DMS114 treated with DMSO at 0.1 percent for 48 hours (cell line): ENCODE results near the gene MICA.
"Not testable (repeated sequence)": the region's sequence is repeated elsewhere in the genome, so short reads cannot be mapped to it uniquely, and the experiment has no call there.

ENCODE experiments used
- DNase-seq: peaks from one replicate; lab custom pipeline; 2025; ENCODE audit not compliant: unreplicated experiment; lab: John Stamatoyannopoulos, UW

MICA gene

DNA sequence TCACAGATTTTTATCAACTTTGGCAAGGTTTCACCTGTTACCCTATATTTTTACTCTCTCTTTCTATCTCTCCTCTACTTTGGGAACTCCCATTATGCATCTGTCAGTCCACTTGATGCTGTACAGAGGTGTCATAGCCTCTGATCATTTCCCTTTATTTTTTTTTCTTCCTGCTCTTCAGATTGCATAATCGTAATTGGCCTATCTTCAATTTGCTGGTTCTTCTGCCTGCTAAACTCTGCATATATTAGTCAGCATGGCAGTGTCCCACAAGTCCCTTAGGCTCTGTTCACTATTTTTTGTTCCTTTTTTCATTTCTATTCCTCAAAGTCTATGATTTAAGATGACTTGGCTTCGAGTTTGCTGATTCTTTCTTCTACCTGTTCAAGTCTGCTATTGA is 49.9 kb downstream of the MICA start:
- no peak for DNase-seq

GRCh38 chr6:31459864-31460263 is 56.5 kb downstream of the MICA start:
- not testable (repeated sequence) for DNase-seq

DNA sequence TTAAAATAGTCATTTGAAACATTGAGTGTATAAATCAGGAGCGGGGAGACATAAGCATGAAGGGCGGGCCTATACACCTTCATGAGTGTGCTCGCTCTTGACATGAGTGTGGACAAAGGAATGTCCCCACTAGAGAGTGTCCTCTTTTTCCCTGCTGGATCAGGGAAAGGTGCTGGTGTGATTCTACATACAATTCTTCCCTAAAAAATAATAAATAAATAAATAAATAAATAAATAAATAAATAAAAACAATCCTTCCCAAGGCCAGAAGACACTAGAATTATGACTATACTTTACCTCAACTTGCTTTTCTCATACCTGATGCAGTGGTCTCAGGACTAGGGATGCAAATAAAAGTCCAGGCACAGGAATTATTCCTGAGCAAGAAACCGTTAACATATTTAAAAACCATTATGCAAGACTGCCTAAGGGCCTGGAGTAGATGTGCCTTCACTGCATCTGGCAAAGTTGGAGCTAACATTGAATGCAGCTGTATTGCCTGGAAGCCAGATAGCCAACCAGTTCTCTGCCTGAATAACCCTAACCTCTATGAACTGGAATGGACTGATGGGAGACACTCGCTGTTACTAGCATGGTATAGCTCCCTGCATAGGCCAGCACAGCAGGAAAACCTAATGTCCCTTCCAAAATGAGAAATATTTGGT is 57.1 kb downstream of the MICA start:
- DNase-seq, result no peak

- no peak for DNase-seq
These were observed 58.9 kb downstream of the MICA start for GRCh38 chr6:31462026-31462963.

GRCh38 chr6:31462964-31463870 is 59.8 kb downstream of the MICA start:
- no peak for DNase-seq

DNA sequence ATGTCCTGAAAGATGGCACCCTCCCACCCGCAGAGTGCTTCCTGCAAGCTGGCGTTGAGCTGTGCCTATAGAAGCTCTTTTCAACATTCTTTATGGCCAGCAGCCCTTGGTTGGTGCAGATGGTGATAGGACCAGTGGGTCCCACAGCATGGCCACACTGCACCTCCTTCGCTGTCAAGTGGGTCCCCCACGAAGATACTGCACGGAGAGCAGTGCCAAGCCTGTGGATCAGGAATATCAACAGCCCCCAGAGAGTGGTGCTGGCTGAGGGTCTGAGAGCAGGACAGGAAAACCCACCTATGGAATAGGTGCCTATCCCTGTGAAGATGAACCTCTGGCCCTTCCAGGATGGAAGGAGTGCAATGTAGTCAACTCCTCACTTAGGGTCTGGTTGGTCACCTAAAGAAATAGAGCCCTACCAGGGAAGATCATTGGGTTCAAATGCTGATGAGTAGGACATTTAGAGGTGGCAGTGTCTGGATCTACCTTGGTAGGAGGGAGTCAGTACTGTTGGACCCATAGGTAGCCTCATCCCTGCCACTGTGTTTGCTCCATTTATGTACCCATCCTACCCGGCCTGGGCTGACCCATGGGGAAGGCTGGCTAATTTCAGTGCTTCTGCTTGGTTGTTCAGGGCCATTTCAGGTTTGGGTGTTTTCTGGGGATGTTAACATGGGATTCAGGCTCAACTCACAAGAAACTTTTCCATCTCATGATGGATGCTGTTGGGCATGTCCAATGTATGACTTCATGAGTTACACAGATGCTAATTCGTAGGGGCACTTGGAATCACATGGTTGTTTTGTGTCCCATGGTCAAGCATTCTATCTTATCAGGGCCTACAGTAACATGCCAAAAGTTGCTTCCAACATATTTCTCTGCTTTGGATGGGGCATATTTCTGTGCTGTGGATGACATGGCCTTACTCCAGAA is 61.1 kb downstream of the MICA start:
- no peak for DNase-seq
